NCI-H69 (cell line): Measurements from ENCODE around the gene RANBP3L.

ENCODE experiments used
- DNase-seq: peaks from one replicate; lab custom pipeline; 2025; lab: John Stamatoyannopoulos, UW

Gene RANBP3L

GRCh38 chr5:36243653-36244052, 58.0 kb downstream of the RANBP3L start:
- DNase-seq = no peak

GRCh38 chr5:36242534-36243485, 58.9 kb downstream of the RANBP3L start:
- DNase-seq = peak; percentile 41

- DNase-seq = peak; percentile 97
Measured at GRCh38 chr5:36241631-36242533, 59.8 kb downstream of the RANBP3L start, which contains the start of gene NADK2. NADK2 (minus strand) TSS chr5:36241925; CDS start chr5:36241798, 127 bp downstream.

GRCh38 chr5:36240779-36241630, 60.7 kb downstream of the RANBP3L start:
- peak; percentile 69 for DNase-seq

GRCh38 chr5:36239370-36240293, 62.1 kb downstream of the RANBP3L start:
- DNase-seq = no peak

GRCh38 chr5:36238502-36239295, 63.0 kb downstream of the RANBP3L start:
- DNase-seq = no peak

- no peak for DNase-seq
Measured at GRCh38 chr5:36237751-36238150, 64.0 kb downstream of the RANBP3L start.

GRCh38 chr5:36236801-36237200, 64.9 kb downstream of the RANBP3L start:
- no peak for DNase-seq

- DNase-seq = no peak
Measured at GRCh38 chr5:36232533-36232932, 69.2 kb downstream of the RANBP3L start.

GRCh38 chr5:36230151-36230790, 71.4 kb downstream of the RANBP3L start:
- no peak for DNase-seq

- no peak for DNase-seq
Measured at GRCh38 chr5:36228505-36228904, 73.2 kb downstream of the RANBP3L start.

GRCh38 chr5:36227046-36227445, 74.7 kb downstream of the RANBP3L start:
- DNase-seq = no peak

- DNase-seq = no peak
Measured at GRCh38 chr5:36222620-36223019, 79.1 kb downstream of the RANBP3L start.

GRCh38 chr5:36217988-36218387, 83.7 kb downstream of the RANBP3L start:
- no peak for DNase-seq

- DNase-seq = no peak
Measured at GRCh38 chr5:36217567-36217966, 84.1 kb downstream of the RANBP3L start.

GRCh38 chr5:36215910-36216309, 85.8 kb downstream of the RANBP3L start:
- DNase-seq = no peak

- no peak for DNase-seq
Measured at GRCh38 chr5:36214436-36214835, 87.3 kb downstream of the RANBP3L start.

GRCh38 chr5:36209664-36210063, 92.0 kb downstream of the RANBP3L start:
- no peak for DNase-seq

- no peak for DNase-seq
Measured at GRCh38 chr5:36208786-36209185, 92.9 kb downstream of the RANBP3L start.
